ENCODE results near the gene CATSPER3.
A peak's percentile ranks its signal among the peaks of the same experiment; 100 is the strongest.

The CATSPER3 gene

GRCh38 chr5:135038205-135038812, 70.6 kb downstream of the CATSPER3 start:
- H3K36me3 Mint-ChIP-seq (ENCODE audit: low read depth): no peaks in the 10 kb centered on the region
- H3K4me1 Mint-ChIP-seq: peaks cover 9% of the 10 kb centered on the region
- no peak for TF ChIP-seq CTCF (IDR thresholded peaks at IDR 0.05; ENCODE audit: unreplicated experiment in 3 of 3)
- H3K27me3 Mint-ChIP-seq (ENCODE audit: low read depth): peaks cover 91% of the 10 kb centered on the region
- H3K4me3 Mint-ChIP-seq: peak overlapping the region in 1 of 3 experiments; percentile 14
- H3K9me3 Mint-ChIP-seq: no peaks in the 10 kb centered on the region
- H3K27ac Mint-ChIP-seq: no peak overlapping the region

GRCh38 chr5:135038813-135039270, 71.1 kb downstream of the CATSPER3 start:
- H3K9me3 Mint-ChIP-seq: no peaks in the 10 kb centered on the region
- H3K4me1 Mint-ChIP-seq: peaks cover 9% of the 10 kb centered on the region
- H3K36me3 Mint-ChIP-seq (ENCODE audit: low read depth): no peaks in the 10 kb centered on the region
- no peak overlapping the region for H3K27ac Mint-ChIP-seq
- peaks cover 94% of the 10 kb centered on the region for H3K27me3 Mint-ChIP-seq (ENCODE audit: low read depth)
- no peak for TF ChIP-seq CTCF (IDR thresholded peaks at IDR 0.05; ENCODE audit: unreplicated experiment in 3 of 3)
- no peak overlapping the region for H3K4me3 Mint-ChIP-seq

DNA sequence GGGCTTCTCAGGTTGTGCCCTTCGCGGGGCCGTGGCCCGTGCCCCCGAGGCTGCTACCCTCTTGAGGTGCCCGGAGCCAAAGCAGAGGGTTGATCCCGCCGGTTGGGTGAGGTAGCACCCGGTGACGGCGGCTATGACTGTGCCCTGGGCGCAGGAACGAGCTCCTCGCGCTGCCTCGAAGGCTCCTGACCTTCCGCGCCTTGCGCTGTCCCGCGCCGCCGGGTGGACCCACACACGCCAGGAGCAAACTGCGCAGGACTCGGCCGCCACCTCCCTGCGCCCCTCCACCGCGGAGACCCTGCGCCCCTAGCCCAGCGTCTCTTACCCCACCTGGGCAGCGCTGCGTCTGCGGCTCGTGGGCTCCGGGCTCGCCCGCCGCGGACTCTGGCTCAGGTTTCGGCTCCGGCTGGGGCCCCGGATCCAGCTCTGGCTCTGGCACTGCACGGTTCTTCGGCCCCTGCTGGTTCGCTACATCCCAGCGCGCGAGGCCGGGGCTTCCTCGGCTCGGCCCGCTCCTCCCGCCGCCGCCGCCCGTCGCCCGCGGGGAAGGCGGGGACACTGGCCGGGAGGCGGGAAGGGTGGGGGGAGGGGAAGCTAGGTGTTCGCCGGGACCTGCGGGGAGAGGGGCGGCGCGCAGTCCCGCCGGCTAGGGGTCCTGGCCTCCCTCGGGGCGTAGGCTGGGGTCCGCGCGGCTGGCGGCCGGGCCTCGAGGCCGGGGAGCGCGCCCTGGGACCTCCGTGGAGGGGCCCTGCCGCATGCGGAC, 71.7 kb downstream of the CATSPER3 start:
- TF ChIP-seq CTCF (IDR thresholded peaks at IDR 0.05; ENCODE audit: unreplicated experiment in 3 of 3): no peak
- peaks cover 96% of the 10 kb centered on the region for H3K27me3 Mint-ChIP-seq (ENCODE audit: low read depth)
- peaks cover 7% of the 10 kb centered on the region for H3K4me1 Mint-ChIP-seq
- no peaks in the 10 kb centered on the region for H3K9me3 Mint-ChIP-seq
- no peaks in the 10 kb centered on the region for H3K36me3 Mint-ChIP-seq (ENCODE audit: low read depth)
- no peak overlapping the region for H3K4me3 Mint-ChIP-seq
- no peak overlapping the region for H3K27ac Mint-ChIP-seq

DNA sequence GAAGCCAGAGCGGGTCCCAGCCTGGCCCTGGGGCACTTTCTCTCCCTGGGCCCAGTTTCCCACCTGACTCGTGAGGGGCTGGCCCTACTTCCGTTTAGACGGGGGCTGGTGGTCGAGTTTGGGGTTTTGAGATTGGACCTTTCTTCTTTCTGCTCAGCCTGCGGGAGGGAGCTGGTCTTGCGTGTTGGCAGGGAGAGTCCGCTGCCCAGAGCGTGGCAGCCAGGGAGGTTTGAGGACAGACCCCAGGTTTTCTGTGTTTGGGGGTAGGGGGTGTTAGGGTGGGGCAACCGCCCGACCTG, 72.3 kb downstream of the CATSPER3 start:
- H3K4me3 Mint-ChIP-seq: peak overlapping the region in 1 of 3 experiments; percentile 21
- no peaks in the 10 kb centered on the region for H3K36me3 Mint-ChIP-seq (ENCODE audit: low read depth)
- no peak for TF ChIP-seq CTCF (IDR thresholded peaks at IDR 0.05; ENCODE audit: unreplicated experiment in 3 of 3)
- H3K9me3 Mint-ChIP-seq: no peaks in the 10 kb centered on the region
- peaks cover 2% of the 10 kb centered on the region for H3K4me1 Mint-ChIP-seq
- H3K27ac Mint-ChIP-seq: no peak overlapping the region
- H3K27me3 Mint-ChIP-seq (ENCODE audit: low read depth): peaks cover 96% of the 10 kb centered on the region

DNA sequence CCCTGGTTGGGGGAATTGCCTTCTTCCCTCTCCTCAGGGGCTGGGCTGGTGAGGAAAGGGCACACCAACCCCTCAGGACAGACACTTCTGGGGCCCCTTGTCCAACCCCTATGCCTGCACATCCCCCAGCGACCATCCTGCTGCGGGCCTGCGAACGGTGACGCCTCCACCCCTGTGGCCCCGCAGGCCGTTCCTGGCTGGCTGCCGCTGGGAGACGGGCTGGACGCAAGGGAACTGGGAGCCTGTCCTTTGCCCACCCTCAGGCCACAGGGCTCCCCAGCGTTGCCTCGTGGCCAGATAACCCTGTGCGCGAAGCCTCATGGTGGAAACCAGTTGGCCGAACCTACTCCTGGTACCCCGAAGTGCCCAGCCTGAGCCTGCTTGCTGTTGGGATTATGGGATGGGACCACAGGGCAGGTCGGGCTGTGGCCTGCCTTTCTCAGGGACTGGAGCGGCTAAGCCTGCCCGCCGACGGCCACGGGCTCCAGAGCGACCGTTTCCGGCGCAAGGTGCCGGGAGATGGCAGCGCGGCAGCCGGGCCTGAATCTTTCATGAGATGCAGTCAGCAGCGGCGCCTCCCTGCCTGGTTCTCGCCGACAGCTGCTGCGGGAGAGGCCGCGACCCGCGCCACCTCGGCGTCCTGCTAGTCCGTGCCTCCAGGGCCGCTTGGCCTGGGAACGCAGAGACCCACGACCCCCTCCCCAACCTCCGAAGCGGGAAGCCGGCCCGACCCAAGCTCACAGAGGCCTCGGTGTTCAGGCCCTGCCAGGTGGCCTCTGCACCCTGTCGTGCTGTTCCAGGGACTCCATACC, 72.8 kb downstream of the CATSPER3 start:
- Mint-ChIP-seq H3K4me3 (peak overlapping the region in 1 of 3 experiments; percentile 21), H3K4me1 (no peaks in the 10 kb centered on the region), H3K9me3 (no peaks in the 10 kb centered on the region), H3K27me3 (ENCODE audit: low read depth) (peaks cover 96% of the 10 kb centered on the region), H3K36me3 (ENCODE audit: low read depth) (no peaks in the 10 kb centered on the region), H3K27ac (no peak overlapping the region)
- no peak for TF ChIP-seq CTCF (IDR thresholded peaks at IDR 0.05; ENCODE audit: unreplicated experiment in 3 of 3)
